Measurements from ENCODE around the gene TP73.

Gene TP73

DNA sequence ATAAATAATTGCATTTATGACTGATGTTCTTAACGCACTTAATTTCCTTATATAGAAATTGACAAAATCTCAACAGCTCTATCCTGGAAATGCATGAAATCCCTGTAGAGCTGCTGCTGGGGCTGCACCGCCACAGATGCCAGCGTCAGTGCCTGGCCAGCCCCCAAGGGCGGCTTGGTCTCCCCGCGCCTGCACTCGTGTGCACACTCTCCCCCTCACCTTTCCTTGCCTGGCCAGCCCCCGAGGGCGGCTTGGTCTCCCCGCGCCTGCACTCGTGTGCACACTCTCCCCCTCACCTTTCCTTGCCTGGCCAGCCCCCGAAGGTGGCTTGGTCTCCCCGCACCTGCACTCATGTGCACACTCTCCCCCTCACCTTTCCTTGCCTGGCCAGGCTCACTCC, 16.2 kb upstream of the TP73 start:
- DNase-seq = no peak

DNA sequence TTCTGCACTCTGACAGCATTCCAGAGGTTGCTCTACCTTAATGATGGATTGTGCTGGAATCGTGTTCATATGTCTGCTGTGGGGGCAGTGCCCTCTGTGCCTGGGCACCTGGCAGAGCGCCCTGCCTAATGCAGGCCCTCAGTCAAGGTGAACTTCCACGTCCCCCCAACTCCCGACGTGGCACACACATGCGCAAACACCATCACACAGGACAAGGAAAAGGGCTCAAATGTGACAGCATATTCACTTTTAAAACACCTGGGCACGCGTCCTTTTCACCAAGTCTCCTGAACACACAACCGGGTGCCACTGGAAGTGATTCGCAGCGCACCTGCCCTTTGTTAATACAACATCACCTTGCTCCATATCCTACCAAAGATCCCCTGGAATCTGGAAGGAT, 15.8 kb upstream of the TP73 start:
- no peak for DNase-seq

DNA sequence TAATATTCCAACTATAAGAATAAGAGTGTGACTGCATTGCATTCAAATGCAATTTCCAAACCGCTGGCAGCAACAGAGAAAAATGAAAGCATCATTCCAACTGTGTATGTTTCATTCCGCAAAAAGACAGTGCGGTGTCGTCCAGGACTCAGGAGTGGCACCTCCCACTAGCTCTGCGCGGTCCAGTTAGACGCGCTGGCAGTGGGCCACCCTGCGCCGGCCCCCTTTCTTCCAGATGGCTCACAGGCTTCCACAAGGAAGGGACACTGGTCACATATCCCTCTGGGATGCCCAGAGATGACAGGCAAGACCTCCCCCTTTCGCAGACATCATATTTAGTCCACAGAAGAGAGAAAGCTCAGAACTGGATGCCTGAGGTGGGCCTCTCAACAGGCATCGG, 14.3 kb upstream of the TP73 start:
- DNase-seq = no peak

DNA sequence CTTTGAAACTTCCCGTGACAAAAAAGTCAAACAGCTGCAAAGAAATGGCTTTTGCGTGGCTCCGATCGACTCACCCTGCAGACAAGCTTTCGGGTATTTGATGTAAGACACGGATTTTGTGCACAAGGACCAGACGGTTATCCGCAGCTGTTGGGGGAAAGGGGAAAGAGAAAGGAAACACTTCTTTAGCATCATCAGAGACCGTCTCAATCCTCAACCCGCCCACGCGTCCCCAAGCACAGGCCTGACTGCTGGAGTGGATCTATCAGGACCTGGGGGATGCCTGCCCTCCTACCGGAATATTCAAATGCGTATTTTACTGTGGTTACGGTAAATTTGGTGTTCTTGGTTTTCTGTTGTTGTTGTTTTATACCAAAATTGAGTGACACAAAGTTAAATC, 13.6 kb upstream of the TP73 start:
- DNase-seq = no peak

DNA sequence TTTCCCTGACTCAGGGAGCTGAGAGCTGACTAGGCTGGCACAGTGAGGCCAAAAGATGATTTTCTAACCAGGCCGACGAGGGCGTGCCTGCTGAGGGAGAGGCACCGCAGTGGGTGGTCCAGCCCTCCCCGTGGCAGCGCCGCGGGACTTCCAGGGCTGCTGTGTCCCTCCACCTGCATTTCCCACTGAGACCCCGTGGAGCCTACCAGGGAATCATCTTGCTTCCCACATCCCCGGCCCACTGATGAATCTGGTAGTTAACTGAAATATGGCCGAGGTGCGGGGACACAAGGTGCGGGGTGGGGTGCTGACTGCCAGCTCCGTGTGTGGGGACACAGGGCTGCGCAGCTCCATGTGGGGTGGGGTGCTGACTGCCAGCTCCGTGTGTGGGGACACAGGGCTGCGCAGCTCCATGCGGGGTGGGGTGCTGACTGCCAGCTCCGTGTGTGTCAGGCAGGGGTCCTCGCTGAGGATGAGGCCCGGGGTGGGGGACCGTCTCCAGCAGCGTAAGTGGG, 12.9 kb upstream of the TP73 start:
- no peak for DNase-seq

DNA sequence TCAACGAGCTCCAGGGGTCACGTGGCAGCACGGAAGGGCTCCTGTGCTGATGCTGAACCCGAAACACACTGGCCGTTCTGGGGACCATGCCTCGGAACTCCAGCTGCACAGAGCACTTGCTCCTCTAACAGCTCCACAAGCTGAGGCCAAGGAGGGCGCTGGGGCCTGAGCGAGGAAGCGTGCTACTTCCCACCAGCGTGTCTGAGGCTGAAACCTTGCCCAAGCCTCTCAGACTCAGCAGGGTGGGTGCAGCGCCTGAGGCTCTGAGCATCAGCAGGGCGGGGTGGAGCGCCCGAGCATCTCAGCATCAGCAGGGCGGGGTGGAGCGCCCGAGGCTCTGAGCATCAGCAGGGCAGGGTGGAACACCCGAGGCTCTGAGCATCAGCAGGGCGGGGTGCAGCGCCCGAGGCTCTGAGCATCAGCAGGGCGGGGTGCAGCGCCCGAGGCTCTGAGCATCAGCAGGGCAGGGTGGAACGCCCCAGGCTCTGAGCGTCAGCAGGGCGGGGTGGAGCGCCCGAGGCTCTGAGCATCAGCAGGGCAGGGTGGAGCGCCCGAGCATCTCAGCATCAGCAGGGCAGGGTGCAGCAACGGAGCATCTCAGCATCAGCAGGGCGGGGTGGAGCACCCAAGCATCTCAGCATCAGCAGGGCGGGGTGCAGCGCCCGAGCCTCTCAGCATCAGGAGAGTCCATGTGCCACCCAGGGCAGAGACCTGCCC, 12.0 kb upstream of the TP73 start:
- DNase-seq = no peak

DNA sequence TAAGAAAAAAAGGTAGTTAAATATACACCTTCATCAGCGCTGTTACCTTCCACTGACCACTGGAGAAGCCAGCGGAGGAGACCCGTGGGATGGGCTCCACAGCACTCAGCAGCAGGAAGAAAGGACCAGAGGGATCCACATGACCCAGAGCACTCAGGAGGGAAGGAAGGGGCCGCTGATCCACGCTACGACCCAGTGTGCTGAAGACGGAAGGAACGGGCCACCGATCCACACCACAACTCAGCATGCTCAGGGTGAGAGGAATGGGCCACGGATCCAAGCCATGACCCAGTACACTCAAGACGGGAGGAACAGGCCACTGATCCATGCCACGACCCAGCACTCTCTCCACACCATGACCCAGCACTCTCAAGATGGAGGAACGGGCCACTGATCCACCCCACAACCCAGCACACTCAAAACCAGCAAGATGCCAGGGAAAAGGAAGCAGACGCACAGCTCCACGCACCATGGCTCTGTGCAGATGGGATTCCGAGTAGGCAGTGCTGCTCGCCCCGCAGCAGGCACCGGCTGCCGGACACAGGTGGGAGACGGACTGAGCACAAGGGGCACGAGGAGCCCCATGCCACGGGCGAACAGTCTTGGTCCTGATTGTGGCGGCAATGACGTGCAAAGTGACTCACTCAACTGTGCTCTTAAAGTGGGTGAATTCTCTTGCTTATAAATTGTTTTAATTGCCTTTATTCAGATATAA, 11.1 kb upstream of the TP73 start:
- DNase-seq = no peak

DNA sequence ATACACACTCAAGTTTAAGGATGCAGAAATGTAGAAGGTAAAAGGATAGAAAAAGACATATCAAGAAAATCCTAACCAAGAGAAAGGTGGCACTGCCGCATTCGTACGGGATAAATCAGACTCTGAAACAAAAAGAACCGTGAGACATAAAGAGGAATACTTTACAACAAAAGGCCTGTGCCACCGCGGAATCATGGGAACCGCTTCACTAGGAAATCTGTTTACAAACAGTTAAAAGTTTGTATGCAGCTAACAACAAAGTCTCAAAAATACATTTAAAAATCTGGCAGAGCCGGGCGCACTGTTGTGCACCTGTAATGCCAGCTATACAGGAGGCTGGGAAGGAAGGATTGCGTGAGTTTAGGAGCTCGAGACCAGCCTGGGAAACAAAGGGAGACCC, 10.5 kb upstream of the TP73 start:
- DNase-seq = no peak

DNA sequence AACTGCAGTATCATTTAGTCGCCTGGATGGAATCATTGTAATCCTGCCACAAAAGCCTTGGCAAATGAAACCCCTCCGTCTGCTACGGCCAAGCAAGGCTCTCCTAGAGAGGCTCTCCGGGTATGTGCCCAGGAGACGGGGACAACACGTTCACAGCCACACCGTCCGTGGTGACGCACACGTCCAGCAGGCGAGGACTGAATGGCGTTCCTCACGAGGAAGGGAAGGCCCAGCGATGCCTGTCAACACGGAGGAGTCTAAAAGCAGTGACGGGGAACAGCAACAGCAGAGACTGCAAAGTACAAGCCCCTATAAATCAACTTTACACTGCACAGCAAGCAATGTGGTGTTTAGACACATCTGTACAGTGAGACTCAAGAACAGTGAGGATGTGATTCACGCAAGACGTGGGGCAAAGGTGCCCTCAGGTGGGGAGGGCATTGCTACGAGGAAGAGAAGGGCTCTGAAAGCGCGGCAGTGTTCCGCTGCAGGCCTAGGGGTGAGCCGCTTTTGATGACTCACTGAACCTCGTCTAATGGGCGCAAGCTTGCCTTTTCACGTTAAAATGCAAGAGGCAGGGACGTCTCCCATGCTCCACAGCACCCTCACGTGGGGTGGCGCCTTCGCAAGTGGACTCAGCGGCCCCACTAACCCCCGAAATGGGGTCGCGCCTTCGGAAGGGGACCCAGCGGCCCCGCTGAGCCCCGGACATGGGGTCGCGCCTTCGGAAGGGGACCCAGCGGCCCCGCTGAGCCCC, 9.2 kb upstream of the TP73 start:
- no peak for DNase-seq

DNA sequence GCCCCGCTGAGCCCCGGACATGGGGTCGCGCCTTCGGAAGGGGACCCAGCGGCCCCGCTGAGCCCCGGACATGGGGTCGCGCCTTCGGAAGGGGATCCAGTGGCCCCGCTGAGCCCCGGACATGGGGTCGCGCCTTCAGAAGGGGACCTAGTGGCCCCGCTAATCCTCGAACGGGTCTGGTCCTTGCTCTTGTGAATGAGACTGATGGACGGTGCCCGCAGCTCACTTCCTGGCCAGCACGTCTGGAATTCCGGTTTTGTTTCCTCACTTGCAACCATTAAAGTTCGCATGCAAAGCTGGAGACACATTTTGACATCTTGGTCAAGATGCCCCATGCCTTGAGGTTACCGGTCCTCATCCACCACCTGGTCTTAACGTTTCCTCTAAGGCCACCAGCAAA, 8.0 kb upstream of the TP73 start:
- no peak for DNase-seq

DNA sequence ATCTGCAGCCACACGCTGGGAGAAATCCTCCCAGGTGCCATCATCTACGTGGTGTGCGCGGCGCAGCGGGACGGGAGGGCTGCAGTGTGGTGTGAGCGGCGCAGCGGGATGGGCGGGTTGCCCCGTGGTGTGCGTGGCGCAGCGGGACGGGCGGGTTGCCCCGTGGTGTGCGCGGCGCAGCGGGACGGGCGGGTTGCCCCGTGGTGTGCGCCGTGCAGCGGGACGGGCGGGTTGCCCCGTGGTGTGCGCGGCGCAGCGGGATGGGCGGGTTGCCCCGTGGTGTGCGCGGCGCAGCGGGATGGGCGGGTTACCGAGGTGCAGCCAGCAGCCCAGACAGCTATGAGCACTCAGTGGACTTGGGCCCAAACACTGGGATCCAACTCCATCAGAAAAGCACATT, 7.1 kb upstream of the TP73 start:
- no peak for DNase-seq

DNA sequence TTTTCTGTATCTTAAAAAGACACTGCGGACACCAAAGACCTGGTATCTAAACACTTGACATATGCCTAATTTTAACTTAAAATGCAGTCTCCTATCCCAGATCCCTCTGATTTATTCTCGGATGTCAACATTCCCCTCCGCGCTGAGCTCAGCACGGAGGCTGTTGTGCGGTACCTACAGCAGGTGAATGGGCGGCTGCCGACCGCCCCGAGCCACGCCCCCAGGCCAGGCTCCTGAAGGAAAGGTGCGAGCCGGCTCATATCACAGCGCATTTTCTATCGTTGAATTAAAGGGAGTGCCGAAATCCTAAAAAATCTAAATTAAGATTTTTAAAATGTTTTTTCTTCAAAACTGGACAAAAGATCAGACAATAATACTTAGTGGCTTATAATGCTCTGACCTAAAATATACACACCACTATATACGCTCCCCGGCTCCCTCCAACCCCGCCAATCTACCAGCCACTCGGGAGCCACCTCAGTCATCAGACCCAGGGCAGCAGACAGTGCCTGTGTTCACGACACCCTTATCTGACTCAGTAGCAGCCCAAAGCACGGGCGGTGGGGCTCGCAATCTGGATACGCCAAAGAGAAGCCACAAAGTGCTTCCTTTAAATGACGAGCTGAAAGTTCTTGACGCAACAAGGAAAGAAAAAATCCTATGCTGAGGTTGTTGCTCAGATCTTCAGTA, 6.5 kb upstream of the TP73 start:
- no peak for DNase-seq

DNA sequence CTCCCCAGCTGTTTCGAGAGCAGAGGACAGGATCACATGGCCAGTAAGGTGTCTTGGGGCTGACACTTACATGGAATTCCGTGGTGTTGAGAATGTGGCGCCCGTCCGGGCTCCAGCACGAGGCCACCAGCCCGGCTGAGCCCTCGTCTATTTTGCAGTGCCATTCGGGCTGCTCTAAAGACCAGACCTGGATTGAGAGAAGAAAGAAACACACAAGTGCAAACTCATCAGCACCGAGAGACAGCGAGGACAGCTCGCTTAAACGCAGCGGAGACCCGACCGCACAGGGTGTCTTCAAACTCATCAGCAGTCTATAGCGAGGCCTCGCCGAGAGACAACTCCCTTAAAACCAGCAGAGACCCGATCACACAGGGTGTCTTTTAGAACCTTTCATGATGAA, 5.7 kb upstream of the TP73 start:
- no peak for DNase-seq

DNA sequence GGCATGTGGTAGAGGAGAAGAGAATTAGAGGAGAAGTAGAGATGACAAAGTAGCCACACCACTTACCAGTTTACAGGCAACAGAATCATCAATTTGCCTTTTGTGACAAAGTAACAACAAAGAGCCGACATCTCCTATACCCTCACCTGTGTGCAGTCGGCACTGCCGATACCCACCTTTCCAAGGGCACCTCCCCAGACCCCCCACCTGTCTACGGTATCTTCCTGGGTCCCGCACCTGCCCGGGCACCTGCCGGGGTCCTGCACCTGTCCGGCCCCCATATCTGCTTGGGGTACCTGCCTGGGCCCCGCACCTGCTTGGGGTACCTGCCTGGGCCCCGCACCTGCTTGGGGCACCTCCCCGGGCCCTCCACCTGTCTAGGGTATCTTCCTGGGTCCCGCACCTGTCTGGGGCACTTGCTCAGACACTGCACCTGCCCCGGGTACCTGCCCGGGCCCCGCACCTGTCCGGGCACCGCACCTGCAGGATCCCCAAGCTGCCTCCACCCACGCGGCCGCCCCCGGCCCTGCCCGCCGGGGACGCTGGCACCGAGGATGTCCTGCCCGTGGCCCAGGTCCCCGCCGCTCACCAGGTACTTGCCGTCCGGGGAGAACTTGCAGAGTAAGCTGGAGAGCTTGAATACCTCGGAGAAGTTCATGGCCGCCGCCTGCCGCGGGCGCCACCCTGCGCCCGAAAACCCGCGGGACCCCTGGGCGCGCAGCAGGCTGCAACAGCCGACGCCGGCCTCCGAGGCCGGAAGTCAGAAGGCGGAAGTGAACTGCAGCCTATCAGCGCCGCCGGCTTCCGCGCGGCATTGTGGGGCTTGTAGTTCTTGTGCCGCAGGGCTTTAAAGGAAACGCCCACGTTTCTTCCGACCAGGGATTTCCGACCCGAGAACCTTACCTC, 2.7 kb upstream of the TP73 start, which contains the start of gene WRAP73:
TSS of gene WRAP73 (minus strand) at position 762 of the 906 bp plus-strand sequence. CDS start at position 658, 104 bp downstream.
- peak; percentile 82 for DNase-seq

DNA sequence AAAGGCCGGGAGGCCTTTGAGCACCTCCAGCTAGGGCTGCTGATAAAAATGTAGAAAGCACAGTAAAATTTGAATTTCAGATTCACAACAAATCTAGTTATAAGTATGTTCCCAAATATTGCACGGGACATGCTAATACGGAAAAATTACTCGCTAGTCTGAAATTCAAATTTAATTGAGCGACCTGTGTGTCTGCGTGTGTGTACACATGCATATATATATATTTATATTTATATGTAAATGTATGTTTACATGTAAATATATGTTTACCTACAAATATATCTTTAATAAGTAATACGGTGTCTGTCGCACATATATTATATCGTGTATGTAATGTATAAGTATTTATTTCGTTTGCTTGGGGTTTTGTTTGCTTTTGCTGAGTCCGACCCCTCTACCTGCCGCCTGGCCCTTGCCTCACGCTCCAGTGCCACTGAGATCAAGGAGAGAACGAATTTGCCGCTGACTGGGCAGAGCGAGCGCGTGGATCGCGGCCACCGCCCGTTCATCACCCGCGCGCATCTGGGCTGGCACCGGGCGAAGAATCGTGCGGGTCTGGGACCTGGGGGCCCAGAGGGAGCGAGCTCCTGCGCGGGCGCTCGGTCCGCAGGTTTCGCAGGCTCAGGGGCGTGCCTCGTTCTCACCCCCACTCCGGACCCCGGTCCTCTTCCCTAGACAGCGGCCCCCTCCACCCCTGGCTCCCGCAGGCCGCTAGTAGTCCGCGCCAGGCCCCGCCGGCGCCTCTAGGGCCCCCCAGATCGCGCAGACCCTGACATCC, 1.9 kb upstream of the TP73 start:
- DNase-seq = no peak

DNA sequence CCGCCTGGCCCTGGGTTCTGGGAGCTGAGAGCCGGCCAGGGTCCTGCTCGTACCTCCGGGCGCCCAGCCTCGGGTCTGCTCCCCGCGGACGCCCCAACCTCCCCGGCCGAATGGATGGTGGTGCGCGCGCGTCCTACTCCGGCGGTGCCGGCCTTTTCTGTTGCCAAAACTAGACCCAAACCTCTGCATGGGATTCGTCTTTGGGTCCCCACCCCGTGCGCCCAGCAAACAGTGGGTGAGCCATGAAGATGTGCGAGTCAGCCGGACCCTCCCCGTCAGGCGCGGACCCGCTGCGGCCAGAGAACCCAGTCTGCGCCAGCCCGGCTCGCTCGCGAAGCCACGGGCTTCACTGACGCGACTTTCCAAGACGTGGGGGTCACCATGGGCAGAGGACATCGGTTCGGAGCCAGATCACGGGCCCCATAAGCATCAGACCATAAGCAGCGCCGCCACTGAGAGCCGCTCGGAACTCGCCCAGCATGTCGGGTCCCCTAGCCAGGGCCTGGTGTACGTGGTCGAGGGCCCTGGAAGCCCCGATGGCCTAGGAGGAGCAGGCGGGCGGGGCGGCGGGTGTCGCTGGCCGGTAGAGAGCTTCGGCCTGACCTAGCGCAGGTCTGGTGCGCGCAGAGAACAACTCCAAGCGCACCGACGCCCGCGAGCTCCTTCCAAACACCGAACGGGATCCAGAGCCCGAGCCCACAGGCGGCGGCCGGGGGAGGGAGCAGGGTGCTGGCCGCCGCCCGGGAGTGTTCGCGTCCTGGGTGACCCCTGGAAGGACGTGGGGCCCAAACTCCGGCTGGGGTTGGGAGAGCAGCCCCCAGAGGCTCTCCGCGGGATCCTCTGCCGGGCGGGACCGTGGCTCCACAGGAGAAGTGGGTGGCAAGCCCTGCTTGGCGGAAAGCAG, 1.0 kb upstream of the TP73 start:
- DNase-seq = no peak

DNA sequence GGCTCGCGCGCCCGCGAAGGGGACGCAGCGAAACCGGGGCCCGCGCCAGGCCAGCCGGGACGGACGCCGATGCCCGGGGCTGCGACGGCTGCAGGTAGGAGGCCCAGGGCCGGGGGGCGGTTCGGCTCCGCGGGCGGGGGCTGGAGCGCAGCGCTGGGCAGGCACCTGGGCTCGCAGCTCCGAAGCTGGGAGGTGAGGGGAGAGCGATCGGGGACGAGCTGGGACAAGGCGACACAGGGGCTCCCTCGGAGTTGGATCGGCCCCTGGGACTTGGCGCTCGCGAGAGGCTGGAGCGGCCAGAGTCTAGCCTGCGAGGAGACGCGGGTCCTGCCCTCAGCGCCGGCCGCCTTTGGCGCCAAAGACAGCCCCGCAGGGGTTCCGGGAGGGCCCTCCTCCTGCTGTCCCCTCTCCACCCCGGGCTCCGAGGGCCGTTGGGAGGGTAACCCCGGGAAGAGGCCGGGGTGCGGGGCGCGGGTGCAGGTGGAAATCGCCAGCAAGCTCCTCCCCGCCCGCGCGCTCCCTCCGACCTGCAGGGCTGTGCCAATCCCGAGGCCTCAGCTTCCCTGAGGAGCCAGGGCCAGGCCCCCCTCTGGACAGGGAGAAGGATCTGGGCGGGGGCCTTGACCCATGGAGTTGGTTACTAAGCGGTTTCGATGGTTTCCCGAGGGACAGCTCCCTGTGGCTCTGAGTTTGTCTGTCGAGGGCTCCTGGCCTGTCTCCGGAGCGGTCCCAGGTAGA, 401 bp downstream of the TP73 start:
- DNase-seq = no peak

DNA sequence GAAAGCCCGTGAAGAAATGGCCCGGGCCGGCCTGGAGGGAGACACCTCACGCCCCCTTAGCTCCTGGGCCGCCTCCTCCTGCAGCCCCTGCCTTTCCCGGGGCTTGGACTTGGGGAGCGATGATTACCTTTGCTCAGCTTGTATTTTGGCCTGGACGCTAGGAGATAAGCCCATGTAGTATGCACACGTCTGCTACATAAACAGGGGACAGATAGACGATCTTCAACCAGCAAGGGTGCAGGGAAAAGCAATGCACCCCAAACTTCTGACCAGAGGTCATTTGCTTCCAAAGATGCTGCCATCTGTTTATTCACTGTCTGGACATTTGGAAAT, 936 bp downstream of the TP73 start:
- DNase-seq = no peak

DNA sequence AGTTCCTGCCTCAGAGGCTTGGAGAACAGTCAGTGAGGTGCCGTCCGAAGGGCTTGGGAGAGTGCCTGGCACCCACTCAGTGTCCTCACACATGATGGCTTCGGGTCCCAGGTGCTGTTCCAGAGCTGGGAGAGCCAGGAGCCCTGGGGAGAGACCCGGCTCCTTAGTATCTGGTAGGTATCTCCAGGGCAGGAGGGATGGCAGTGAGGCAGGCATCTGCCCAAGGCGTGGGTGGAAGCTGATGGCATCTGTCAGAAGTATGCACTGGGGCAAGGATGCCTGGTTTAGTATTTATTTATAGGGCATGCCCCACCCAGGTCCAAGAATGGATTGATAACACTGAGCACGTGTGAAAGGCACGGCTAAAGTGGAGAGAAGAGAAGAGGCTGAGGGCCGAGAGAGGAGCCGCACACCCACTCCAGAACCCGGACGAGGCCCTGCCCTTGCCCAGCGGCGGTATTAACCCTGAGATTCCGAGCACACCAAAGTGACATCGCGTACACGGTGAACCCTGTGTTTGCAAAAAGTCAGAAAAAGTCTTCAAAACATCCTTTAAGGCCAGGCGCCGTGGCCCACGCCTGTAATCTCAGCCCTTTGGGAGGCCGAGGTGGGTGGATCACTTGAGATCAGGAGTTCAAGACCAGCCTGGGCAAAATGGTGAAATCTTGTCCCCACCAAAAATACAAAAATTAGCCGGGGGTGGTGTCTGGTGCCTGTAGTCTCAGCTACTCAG, 2.4 kb downstream of the TP73 start:
- DNase-seq = no peak
